D341Med (cell line): ENCODE measurements around the gene PODXL.
A peak's percentile ranks its signal among the peaks of the same experiment; 100 is the strongest.

ENCODE experiments used
- DNase-seq: peaks from one replicate; pipeline ENCODE4 v3.0.0; 2012; ENCODE audit warnings: low spot score

Gene PODXL

DNA sequence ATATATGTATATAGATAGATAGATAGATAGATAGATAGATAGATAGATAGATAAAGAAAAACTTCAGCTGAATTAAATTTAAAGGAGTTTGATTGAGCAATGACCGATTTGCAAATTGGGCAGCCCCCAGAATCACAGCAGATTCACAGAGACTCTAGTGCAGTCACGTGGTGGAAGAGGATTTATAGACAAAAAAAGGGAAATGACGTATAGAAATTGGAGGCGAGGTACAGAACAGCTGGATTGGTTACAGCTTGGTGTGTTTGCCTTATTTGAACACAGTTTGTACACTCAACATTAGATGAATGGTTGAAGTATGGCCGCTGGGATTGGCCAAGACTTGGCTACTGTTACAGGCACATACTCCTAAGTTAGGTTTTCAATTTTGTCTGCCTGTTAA, 8.2 kb upstream of the PODXL start:
- no peak for DNase-seq

DNA sequence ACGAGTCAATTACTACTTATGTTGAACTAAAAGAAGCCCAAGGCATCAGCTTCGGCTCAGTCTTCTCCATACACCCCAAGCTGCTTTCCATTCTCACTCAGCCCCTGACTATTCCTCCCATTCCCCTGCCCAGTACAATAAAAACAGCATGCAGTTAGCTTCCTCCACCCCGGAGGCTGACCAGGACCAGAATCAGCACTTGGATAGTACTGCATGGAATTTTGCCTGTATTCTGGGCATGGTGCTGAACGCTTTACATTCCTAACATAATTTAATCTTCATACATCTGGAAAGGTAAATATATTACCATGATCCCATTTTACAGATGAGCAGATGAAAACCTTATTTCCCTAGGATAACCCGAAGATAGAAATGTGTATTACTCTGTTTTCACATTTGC, 7.5 kb upstream of the PODXL start:
- DNase-seq, result no peak

DNA sequence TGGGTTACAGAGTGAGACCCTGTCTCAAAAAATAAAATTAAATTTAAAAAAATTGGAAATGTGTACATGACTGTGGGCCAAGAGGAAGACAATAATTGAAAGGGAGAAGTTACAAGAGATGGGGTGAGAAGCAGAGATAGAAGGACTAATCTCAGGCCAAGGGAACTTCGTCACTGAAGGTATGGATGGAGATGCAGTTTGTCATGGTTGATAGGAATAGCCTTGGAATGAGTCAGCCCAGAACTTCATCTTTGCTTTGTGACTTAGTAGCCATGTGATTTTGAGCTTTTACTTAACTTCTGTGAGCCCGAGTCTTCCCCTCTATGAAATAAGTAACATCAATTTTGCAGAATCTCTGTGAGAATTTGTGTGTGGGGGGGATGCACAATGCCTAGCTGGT, 6.5 kb upstream of the PODXL start:
- no peak for DNase-seq

DNA sequence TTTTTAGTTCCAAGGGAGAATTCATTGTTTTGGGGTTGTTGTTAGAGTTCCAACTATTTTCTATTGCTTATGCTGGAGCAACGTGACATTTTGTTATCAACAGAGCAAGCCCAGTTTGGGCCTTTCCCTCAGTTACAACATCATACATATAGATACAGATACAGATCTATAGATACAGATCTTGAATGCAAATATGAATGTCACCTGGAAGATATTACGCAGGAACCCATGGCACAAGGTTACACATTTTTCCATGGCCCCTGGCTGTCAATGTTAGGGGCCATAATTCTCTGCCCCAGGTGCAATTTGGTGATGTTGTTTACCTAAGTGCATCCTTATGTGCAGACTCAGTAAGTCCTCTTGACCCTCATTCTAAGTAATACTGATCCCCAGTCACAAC, 3.6 kb upstream of the PODXL start:
- no peak for DNase-seq

DNA sequence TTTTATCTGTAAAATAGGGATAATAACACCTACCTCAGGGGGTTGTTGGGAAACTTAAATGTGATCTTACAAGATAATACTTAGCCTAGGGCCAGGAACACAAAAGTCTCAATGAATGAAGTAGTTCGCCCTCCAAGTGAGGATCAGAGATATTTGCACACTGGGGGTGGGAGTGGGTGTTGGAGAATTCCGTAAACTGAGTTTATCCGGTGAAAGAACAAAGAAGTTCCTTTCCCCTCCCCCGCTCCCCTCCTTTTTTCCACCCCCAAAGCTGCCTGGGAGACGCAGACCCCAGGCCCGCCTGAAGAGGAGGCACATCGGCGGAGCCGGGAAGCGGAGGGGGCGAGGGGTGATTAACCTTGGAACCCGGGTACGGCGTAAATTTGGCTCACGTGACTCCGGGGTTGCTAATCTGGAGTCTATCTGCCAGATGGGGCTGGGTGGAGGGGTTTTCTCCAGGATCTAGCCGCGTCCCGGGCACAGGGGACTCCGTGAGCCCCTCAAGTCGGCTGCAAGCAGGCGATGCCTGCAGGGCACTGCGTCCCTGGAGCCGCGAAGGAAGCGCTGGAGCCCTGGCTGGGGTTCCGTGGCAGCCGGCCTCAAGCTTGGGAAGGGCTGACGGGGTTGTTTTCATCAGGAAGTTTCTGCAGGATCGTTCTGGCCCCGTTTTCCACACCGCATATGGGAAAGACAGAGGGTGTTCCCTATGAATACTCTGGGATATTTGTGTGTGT, 1.4 kb upstream of the PODXL start:
- peak; percentile 68 for DNase-seq

DNA sequence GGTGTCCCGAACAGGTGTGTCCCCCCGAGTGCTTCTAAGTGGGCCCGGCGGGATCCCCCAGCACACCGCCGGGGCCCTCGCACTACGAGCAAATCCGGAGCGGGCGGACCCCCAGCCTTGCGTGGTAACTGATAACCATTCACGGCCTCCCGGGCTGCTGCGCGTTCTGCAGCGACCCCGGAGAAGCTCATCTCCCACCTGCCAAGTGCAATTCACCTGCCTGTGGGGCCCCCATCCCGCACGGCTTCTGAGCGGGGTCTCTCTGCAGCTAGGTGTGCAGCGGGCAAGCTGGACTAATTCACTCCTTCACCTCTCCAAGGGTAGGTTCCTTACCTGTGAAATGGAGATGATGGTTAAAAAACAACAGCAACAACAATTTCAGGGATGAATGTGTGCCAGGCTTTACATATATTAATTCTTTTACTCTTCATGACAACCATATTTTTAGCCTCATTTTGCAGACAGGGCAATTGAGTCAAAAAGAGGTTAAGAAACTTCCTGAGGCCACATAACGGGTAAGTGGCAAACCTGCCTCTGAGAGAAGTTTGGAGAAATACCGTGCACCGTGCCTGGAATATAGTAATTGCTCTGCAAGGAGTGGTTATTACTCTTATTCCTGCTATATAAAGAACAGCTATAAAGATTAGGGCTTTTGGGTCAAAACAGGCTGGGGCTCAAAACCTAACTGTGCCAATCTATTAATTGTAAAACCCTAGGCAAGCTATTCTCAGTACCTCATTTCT, 652 bp upstream of the PODXL start:
- no peak for DNase-seq

DNA sequence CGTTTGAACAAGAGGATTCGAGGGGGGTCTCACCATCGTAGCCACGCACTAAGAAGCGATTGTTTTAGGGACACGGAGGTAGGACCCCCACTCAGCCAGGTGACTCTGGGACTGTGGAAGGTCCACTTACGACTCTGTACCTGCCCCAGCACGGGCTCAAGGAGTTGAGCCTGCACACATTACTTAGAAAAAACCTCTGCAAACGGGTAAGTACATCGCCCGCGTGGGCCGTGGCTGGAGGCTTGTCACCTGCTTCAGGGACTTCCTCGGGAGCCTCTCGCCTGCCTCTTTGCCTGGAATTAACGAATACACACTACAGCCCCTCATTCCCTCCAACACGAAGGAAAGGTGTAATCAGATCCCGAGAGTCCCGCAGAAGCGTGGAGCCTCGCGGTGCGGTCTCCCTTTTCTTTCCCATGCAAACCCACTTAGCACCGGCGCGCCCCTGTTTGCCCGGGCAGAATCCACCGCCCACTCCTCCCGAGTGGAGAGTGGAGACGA, 826 bp downstream of the PODXL start:
- DNase-seq, result no peak

DNA sequence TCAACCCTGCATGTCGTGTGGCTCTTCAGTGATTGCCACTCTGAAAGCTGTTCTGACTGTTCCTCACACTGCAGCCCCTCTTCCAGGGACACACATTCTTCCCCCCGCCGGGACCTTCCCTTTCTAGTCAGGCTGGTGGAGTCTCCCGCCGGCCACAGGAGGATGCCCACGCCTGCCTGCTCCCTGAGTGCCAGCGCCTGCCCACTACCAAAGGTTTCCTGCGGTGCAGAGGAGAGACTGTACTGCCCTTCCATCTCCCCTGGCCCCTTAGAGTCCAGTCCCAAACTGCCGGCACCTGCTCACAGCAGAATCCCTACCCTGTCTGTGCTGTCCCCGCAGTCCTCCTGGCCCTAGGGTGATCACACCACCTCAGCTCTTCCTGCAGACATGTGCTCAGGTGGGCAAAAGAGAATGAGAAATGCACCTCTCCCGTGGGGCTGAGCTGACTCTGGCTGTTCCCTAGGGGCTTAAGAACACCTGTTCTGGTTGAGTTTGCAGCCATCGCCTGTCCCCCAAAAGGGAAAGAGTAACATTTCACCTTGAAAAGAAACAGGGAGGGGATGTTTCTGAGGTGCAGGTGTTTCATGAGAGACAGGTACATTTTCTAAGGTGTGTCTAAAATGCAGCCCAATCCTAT, 1.4 kb downstream of the PODXL start:
- DNase-seq, result no peak

DNA sequence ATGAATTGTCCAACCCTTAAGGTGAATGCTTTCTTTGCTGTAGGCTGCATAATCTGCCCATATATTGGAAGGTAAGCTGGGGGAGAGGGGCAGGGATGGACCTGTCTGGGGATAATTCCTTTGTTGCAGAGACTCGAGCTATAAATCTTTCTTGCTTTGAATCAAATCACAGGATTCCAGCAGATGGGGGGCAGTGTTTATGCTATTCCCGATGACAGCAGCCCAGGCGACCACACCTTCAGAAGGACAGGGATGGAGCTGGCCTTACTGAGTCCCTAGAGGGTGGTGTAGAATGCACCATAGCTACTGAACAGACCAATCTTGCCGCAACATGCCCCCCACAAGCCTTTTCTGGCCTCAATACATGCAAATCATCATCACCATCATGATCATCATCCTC, 2.5 kb downstream of the PODXL start:
- no peak for DNase-seq

DNA sequence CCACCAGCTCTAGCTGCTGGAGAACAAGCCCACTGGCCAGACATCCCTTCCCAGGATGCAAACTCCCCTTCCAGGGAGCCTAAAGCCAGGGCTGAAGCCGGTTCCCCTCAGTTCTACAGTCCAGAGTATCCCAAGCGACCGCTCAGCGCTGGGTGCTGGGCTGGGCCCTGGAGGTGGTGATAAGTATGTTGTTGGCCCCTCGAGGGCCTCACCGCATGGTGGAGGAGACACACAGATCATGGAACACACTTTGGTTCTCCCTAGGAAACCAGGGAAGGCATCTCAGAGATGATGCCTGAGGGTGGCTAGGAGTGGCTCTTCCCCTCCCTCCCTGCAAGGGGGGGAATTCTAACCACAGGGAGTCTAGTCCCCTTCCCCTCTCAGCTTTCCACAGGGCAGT, 4.4 kb downstream of the PODXL start:
- no peak for DNase-seq

DNA sequence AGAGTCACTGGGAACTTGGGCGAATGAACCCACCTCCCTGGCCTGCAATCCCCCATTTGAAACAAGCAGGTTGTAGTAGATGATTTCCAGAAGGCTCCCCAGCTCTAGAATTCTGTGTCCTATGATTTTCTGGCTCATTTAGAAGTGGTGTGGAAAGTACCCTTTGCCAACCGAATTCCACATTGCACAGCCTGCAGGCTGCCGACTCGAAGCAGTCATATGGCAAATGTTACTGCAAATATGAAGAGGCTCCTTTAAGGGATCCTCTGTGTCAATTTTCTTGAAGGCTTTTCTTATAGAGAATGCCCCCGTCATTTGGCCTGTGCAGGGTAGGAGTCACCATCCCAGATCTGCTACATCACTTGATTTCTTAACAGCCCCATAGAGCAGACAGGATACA, 5.6 kb downstream of the PODXL start:
- DNase-seq, result no peak

DNA sequence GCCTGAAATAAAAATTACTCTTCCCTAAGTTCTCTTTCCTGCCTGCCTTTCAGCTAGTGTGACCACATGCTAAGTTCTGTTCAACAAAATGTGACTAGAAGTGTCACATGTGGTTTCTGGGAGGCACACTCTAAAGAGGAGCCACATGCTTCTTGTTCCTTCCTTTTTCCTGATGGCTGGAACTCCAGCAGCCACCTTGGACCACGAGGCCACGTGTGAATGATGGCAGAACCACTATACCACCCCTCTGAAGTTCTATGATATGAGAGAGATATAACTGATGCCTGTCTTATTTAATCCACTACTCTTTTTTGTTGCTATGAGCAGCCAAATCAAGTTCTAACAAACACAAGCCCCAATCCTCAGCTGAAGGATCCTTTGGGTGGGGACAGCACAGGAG, 8.1 kb downstream of the PODXL start:
- no peak for DNase-seq

DNA sequence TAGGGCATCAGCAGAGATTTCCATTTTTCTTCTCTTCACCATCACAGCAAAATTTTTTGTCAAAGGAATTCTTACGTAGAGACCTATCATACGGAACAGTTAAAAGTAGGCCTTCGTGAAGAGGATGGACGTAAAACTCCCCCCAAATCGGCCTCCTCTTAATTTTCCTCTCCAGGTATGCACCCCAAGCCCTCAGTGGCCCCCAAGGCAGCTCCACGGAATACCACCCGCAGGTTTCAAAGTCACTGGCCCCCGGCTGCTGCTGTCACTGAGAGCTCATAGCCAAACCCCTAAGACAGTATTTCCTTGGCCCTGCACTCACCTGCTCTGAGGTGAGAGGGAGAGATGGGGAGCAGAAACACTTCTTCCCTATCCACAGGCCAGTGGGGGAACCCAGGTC, 8.8 kb downstream of the PODXL start:
- DNase-seq, result no peak

DNA sequence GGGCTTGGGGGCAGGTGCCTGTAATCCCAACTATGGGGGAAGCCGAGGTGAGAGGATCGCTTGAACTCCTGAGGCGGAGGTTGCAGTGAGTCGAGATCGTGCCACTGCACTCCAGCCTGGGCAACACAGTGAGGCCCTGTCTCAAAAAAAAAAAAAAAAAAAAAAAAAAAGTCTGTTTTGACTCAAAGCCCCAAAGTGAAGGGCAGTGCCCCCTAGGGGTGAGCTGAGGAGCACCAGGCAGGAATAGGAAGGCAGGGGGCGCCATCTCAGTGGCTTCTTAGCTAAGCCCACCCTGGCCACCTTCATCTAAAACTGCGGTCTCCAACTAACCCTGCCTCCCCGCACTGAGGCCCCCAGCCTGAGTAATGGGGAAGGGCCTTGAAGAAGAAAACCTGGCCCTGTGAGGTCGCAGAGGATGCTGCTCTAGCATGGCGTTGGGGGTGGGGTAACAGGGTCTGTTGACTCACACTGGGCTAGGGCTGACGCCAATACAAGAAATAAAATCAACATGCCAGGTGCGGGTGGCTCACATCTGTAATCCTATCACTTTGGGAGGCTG, 9.8 kb downstream of the PODXL start:
- DNase-seq, result peak; percentile 78

DNA sequence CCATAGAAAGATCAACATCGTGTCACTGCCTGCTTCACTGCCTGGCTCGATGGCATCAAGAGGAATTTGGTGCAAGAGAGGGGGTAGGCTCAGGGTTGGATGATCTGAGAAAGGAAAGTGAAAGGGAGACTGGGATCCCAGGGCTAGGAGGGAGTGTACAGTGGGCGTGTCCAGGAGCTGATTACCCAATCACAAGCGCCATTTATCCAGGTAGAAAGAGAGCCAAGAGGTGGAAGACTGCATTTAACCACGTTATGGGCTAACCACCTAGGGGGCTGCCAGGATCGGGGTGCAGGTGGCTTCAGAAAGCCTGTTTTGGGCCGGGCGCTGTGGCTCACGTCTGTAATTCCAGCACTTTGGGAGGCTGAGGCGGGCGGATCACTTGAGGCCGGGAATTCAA, 10.3 kb downstream of the PODXL start:
- DNase-seq, result no peak

DNA sequence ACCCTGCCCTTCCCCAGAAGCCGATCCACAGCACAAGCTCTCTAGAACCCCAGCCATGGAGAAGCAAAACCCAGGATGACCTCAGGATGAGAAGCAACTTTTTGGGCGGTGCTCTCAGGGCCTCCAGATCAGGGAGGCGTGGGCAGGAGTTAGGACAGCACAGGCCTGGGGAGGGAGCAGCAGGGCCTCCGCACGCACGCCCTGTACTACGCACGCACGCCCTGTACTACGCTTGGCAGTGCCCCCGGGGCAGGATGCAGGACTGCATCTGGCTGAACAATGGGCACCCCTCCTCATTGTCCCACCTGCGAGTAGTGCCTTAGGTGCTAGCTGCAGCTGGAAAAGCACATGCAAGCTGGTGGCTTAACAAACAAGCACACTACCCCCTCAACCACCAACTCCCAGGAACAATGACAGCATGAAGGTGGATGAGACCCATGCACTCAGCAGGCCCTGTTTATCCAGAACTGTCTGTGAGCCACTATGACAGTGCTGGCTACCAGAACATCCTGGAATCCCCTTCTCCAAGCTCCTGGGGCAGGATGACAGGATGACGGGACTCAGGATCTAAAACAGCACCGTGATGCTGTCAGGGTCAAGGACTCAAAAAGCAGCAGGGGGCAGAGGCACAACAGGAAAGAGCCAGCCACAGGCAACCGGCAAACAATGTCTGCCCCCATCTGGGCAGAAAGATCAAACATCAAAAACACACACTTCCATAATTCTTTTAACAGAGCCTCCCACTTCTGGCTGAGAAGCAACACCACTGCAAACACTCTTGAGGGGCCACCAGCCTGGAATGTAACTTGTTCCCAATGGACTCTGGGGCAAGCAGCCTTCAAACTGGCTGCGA, 11.8 kb downstream of the PODXL start:
- DNase-seq, result no peak

DNA sequence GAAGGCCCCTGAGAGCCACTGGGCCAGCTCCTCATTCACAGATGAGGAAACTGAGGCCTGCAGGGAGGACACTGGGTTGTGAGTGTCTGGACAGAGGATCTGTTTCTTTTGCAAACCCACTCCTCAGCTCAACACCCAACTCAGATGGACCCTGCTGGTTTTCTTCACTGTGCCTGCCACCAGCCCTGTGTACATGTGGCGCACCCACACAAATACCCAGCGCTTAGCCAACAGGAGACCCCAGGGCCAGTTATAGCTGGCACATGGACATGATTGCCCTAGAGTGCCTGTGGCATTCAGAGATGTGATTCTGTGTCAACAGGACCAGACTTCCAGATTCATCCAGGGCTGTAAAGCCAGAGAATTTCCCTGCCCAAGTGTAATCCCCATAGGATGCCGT, 12.4 kb downstream of the PODXL start:
- DNase-seq, result no peak

DNA sequence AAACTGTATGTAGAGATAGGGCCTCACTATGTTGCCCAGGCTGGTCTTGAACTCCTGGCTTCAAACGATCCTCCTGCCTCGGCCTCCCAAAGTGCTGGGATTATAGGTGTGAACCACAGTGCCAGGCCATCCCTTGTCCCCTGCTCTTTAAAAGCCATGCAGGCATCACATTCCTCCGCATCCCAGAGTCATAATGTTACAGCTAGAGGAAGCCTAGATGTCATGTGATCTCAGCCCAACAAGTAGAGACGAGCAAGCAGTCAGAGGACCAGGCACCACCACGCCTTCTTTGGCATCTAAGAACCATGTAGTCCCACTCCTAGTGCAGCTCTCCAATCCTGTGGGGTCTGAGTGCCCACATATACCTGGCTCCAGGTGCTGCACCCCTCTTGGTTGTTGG, 13.1 kb downstream of the PODXL start:
- no peak for DNase-seq

DNA sequence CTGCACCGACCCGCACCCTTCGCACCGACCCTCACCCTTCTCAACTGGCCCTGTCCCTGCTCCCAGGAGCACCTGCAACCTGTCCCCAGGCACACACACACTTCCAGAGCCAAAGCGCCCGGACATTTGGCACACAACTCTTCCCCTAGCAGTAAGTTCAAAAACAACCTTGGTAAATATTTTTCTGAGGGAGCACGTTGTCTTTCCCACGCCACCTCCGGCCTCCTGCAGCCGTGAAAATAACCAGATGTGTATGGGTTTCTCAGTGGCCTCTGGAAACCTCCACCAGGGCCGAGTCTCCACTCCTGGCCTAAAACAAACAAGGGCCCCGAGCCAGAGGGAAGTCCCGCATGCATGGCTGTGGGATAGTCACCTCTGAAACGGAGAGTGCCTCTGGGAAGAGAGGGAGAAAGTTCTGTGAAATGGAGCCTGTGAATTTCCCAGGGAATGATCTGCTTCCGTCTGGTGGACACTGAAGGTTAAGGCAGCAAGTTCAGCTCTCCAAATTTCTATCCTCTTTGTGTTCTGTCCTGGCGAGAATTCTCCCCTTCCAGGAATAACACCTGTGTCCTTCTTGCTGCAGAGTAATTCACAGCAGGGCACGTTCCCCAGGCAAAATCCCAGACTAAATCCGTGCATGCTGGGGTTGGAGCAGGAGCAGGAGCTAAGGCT, 15.8 kb downstream of the PODXL start:
- no peak for DNase-seq

DNA sequence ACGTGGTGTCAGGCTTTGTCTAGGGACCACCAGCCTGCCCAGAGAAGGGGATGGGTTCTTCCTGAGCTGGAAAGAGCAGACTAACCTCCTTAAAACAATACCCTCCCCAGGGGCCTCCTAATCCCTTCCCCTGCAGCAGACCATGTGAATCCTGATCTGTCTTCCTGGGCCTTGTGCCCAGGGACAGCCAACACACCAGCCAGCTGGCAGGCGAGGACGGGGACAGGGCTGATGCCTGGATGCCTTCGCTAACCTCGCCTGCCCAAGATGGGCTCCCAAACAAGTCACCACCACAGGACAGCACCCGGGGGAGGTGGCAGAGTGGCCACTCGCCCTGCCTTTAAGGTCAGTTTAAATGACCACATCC, 17.6 kb downstream of the PODXL start:
- peak; percentile 92 for DNase-seq

DNA sequence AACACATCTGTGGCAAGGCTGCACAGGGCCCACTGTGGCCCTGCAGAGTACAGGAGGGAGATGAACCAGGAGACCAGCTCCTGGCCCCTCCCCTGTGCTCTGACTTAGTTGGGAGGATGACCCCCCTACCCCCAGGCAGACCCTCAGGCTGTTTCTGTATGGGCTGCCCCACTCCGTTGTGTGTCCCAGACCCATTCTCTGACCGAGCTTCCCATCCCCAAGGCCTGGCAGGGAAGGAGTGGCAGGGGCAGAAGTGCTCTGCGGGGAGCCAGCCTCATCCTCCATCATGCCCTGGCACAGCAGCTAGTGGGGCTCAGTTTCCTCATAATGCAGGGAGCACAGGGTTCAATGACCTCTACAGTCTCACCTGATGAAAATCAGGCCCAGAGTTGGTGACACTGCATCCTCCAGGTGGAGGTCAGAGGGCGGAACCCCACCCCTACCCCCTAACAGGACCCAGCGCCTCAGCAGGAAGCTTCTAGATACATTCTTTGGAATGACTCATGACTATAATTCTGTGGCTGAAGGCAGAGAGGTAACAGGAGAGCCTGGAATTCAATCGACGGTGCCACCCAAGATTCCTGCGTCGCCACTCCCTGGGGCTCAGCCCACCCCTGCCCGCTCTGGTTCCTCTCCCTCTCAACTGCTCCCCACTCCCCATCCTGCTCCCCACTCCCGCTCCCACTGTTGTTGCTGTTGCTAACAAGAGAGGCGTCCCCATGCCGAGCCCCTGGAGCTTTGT, 18.2 kb downstream of the PODXL start:
- no peak for DNase-seq
